Prostate gland (tissue), 2 donors: ENCODE data around the gene DEAF1. TPM values are rescaled to one million over a fixed set of nuclear protein-coding genes. Genes with fewer than 3 reads are reported as not detected.

Experiments
- DNase-seq: peaks from one replicate; pipeline ENCODE4 v3.0.0-alpha.2; 2019; ENCODE audit warnings: low spot score
- H3K27ac ChIP-seq, 2 donors: fragments of 200-600 bp; sonication (generic); 2 replicates each; pipeline ENCODE4 v1.5.1; 2017 to 2019
- H3K27me3 ChIP-seq: fragments of 200-600 bp; sonication (generic); replicated peaks from 2 replicates; pipeline ENCODE4 v1.5.1; 2019; ENCODE audit not compliant: insufficient read depth
- H3K36me3 ChIP-seq, 2 donors: fragments of 200-600 bp; sonication (generic); 1 replicate in 1 of 2; 2 replicates in 1 of 2; pipeline versions ENCODE4 v1.5.1 to v1.8.1; 2017 to 2019
- H3K4me1 ChIP-seq: fragments of 200-600 bp; sonication (generic); replicated peaks from 2 replicates; pipeline ENCODE4 v1.5.1; 2019
- H3K4me3 ChIP-seq, 2 donors: fragments of 200-600 bp; sonication (generic); 2 replicates each; pipeline ENCODE4 v1.5.1; 2017 to 2019
- H3K9me3 ChIP-seq: fragments of 200-600 bp; sonication (generic); 2 replicates; pipeline ENCODE4 v1.5.1; 2017
- POLR2A ChIP-seq: fragments of 450-650 bp; IDR thresholded peaks from one replicate; pipeline ENCODE4 v1.6.1; 2016; ENCODE audit warnings: antibody characterized with exemption, mild to moderate bottlenecking
- POLR2AphosphoS5 ChIP-seq: sonication (generic); formaldehyde crosslinking; IDR thresholded peaks from one replicate; pipeline ENCODE4 v1.6.1; 2017; ENCODE audit warnings: antibody characterized with exemption
- WGBS: methylation state at CpG from one replicate; pipeline ENCODE4 v1.1.5; 2018; 5-methylcytosine and 5-hydroxymethylcytosine counted together
- intact Hi-C: fragments of 100-400 bp; cut with DNase I; formaldehyde crosslinking; loops from one replicate; pipeline ENCODE4 v1.14.2; 2022
- total RNA-seq, 2 donors: library from RNA; depleted of rRNA; stranded (reverse); fragments of >200 nt; gene quantifications; one replicate each; pipeline ENCODE4 v1.1.0, GENCODE V29; 2016
- TF ChIP-seq, protein P1 (sequence below), 4 experiments: fragments of 200-600 bp in 2 of 4; fragments of 450-650 bp in 2 of 4; sonication (generic) in 2 of 4; IDR thresholded peaks; 1 replicate in 3 of 4; 2 replicates in 1 of 4; pipeline ENCODE4 v1.5.1; 2016 to 2019; ENCODE audit warnings: antibody characterized with exemption in 4 of 4, mild to moderate bottlenecking in 2 of 4, moderate library complexity in 2 of 4

Gene DEAF1
- total RNA-seq, 2 donors from 2014 or later: 53.5 to 102 TPM

DNA sequence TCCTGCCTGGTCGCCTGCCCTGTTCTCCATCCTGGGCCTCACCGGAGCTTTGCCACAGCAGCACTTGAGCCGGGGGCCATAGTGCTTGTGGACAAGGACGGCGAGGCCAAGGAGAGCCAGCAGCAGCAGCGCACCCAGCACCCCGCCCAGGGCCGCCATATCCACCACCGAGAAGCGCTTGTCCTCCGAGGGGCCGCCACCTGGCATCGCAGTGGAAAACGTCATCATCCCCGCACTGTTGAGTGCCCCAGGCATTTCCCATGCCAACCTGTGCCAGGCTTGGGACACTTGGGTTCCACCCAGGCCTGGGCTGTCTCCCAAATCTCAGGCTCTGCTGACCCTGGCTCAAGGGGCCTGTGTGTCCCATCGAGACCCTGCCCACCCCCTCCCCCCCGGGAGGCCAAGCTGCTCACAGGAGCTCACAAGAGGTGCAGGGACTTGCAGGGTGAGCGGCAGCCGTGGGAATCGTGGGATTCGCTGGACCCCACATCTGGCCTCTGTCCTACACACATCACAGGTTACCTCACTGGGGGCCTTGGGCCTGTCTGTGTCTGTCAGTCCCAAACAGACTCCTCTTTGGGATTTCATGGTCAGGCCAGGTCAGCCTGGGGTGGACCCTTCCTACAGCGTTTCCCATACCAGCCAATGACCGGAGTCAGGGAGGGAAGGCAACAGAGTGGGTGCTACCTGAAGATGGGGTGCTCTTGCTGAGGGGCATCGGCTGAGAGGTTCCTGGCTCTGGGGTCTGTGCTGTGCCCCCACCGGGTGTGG, 76.9 kb downstream of the DEAF1 start:
- 95% methylated on average over 21 of the region's 25 CpGs for WGBS
- Histone ChIP-seq H3K27me3 (no peaks in the 10 kb centered on the region), H3K36me3 (no peaks in the 10 kb centered on the region), H3K4me3 (no peak overlapping the region), H3K9me3 (no peaks in the 10 kb centered on the region), H3K4me1 (peaks cover 15% of the 10 kb centered on the region), H3K27ac (no peak overlapping the region)
- TF ChIP-seq POLR2AphosphoS5: no peak
- DNase-seq: no peak
- intact Hi-C loops: no loop called here

DNA sequence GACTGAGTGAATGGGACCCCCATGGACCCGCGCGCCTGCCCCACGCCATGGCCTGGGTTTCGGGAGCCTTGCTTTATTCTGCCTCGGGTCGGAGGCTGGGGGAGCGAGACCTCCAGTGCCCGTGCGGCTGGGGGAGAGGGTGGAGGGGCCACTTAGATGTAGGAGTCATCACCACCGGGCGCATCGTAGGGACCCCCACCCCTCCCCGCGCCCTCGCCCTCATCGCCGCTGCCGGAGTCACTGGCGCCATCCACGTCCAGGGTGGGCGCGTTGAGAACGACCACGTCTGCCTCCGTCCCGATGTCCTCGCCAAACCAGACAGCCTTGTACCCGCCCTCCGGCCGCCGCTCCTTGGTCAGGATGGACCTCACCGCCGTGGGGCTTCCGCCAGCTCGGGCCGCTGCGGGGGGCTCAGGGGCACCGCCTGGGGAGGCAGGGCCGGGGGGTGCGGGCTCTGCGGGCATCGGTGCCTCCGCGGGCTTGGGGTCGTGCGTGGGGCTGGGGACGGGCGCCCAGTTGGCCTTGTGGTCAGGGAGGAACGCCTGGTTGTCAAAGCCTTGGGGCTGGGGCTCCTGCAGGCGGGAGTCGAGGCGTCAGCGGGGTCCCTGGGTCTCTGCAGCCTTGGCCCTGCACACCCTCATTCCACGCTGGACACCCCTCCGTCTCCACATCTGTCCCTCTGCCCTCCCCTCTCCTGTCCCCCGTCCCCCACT, 77.7 kb downstream of the DEAF1 start:
- Histone ChIP-seq H3K9me3 (no peaks in the 10 kb centered on the region), H3K4me3 (no peak overlapping the region), H3K36me3 (no peaks in the 10 kb centered on the region), H3K4me1 (peaks cover 15% of the 10 kb centered on the region), H3K27me3 (no peaks in the 10 kb centered on the region), H3K27ac (no peak overlapping the region)
- intact Hi-C loops: no loop called here
- no peak for DNase-seq
- 94% methylated on average over 39 of the region's 57 CpGs for WGBS
- no peak for TF ChIP-seq POLR2A
- TF ChIP-seq, protein P1, sequence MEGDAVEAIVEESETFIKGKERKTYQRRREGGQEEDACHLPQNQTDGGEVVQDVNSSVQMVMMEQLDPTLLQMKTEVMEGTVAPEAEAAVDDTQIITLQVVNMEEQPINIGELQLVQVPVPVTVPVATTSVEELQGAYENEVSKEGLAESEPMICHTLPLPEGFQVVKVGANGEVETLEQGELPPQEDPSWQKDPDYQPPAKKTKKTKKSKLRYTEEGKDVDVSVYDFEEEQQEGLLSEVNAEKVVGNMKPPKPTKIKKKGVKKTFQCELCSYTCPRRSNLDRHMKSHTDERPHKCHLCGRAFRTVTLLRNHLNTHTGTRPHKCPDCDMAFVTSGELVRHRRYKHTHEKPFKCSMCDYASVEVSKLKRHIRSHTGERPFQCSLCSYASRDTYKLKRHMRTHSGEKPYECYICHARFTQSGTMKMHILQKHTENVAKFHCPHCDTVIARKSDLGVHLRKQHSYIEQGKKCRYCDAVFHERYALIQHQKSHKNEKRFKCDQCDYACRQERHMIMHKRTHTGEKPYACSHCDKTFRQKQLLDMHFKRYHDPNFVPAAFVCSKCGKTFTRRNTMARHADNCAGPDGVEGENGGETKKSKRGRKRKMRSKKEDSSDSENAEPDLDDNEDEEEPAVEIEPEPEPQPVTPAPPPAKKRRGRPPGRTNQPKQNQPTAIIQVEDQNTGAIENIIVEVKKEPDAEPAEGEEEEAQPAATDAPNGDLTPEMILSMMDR (IDR thresholded peaks at IDR 0.05): no peak
- no peak for TF ChIP-seq POLR2AphosphoS5

DNA sequence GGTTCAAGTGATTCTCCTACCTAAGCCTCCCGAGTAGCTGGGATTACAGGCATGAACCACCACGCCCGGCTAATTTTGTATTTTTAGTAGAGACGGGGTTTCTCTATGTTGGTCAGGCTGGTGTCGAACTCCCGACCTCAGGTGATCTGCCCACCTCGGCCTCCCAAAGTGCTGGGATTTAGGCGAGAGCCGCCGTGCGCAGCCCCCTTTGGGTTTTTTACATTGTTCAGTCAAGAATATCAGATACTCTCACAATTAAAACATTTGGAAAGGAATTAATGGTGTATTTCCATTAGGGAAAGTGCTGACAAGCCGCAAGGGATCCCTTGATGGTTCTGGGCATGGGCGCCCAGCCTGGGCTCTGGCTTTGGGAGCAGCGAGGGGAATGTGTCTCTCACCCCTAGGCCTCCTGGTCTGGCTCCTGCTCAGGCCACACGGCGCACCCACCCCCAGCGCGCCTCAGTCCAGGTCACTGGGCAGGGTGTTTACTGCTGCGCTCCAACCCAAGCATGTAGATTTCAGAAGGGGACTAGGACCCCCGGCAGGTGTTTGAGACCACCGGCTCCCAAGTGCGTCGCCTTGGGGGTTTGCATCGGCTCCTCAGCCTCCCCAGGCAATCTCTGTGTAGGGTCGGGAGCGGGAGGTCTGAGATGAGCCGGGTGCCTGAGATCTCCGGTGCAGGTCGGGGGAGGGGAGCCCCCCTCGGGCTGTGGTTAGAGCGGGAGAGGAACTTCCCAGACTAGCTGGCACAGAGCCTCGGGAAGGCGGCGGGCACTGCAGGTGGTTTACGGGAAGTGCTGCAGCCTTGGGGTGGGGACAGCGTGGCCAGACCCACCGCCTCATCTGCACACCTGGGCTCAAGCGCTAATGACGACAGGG, 78.5 kb downstream of the DEAF1 start:
- no peak for DNase-seq
- TF ChIP-seq POLR2AphosphoS5 (no peak), POLR2A (no peak)
- TF ChIP-seq, protein P1 (IDR thresholded peaks at IDR 0.05): no peak
- H3K36me3 ChIP-seq: no peaks in the 10 kb centered on the region
- H3K27ac ChIP-seq: peak overlapping the region in 1 of 2 donors; percentile 91
- peak overlapping the region in 1 of 2 donors; percentile 63 for H3K4me3 ChIP-seq
- intact Hi-C loops: no loop called here
- peaks cover 15% of the 10 kb centered on the region for H3K4me1 ChIP-seq
- H3K9me3 ChIP-seq: no peaks in the 10 kb centered on the region
- H3K27me3 ChIP-seq: no peaks in the 10 kb centered on the region
- 88% methylated on average over 39 of the region's 39 CpGs for WGBS

DNA sequence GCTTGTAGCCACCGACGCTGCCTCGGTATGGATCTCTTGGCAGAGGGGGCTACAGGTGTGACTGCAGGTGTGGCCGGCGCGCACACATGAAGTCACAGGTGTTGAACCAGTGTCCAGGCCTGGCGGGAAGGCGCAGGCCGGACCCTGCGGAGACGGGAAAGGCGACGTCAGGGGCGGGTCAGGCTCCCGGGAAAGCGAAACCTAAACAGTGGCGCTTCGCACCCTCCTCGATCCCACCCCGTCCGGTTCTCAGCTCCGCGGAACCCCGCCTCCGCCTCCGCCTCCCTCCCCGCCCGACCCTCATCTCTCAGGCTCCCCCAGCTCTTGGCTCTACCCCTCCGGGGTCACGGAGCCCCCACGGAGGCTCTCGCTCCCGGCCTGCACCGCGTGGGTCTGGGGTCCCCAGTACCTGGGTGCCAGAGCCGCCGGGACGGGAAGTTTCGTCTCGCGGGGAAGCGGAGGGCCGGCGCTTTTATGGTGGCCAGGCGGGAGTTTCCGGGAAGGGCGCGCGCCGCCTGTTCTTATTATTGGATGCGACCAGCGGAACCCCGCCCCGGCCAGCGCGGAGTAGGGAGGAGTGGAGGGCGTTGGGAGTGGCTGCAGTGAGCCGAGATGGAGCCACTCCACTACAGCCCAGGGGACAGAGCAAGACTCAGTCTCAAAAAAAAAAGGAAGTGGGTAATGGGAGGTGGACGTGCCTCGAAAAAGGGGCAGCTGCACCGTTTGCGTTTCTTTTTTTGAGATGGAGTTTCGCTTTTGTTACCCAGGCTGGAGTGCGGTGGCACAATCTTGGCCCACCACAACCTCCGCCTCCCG, 79.3 kb downstream of the DEAF1 start, which contains the start of gene IRF7:
Gene IRF7, minus strand, starts transcription at position 447 of the 816 bp plus-strand sequence. CDS start 586 bp downstream, outside the sequence.
- peaks cover 15% of the 10 kb centered on the region for H3K4me1 ChIP-seq
- 8% methylated on average over 65 of the region's 66 CpGs for WGBS

More for the DNA sequence above, 79.3 kb downstream of the DEAF1 start, which contains the start of gene IRF7:
- Histone ChIP-seq H3K27ac (peak within 1 kb of the TSS; percentile 86 to 91), H3K4me3 (peak within 1 kb of the TSS; percentile 50 to 63), H3K9me3 (no peaks in the 10 kb centered on the region), H3K36me3 (peaks cover 6 to 8% of the 10 kb centered on the region in 2 donors), H3K27me3 (no peaks in the 10 kb centered on the region)
- TF ChIP-seq POLR2AphosphoS5 (peak; percentile 93), POLR2A (peak; percentile 89)
- TF ChIP-seq, protein P1 (IDR thresholded peaks at IDR 0.05): peak in 2 of 4 experiments; percentile 21 to 27
- DNase-seq: peak; percentile 94
- intact Hi-C loops: no loop called here
